Glutamatergic neuron (in vitro differentiated cells): Measurements from ENCODE around the gene NFASC. TPM values are rescaled to one million over a fixed set of nuclear protein-coding genes. Genes with fewer than 3 reads are reported as not detected.

Source experiments
- DNase-seq: peaks from one replicate; pipeline ENCODE4 v3.0.0; 2022
- H3K27ac Mint-ChIP-seq: one replicate; pipeline ENCODE4 v1.8.0; 2020; ENCODE audit warnings: mild to moderate bottlenecking, mixed read lengths, inconsistent platforms; ENCODE audit not compliant: unreplicated experiment
- H3K27me3 Mint-ChIP-seq: one replicate; pipeline ENCODE4 v1.8.0; 2020; ENCODE audit warnings: mild to moderate bottlenecking, moderate library complexity, mixed read lengths, inconsistent platforms; ENCODE audit not compliant: unreplicated experiment
- H3K36me3 Mint-ChIP-seq: one replicate; pipeline ENCODE4 v1.8.0; 2020; ENCODE audit warnings: mild to moderate bottlenecking, mixed read lengths, inconsistent platforms; ENCODE audit not compliant: unreplicated experiment
- H3K4me1 Mint-ChIP-seq: one replicate; pipeline ENCODE4 v1.8.0; 2020; ENCODE audit warnings: mild to moderate bottlenecking, low read depth, mixed read lengths, inconsistent platforms; ENCODE audit not compliant: unreplicated experiment
- H3K4me3 Mint-ChIP-seq: one replicate; pipeline ENCODE4 v1.8.0; 2020; ENCODE audit warnings: mild to moderate bottlenecking, mixed read lengths, inconsistent platforms; ENCODE audit not compliant: unreplicated experiment
- H3K9me3 Mint-ChIP-seq: one replicate; pipeline ENCODE4 v1.8.0; 2020; ENCODE audit warnings: mild to moderate bottlenecking, moderate library complexity, mixed read lengths, inconsistent platforms; ENCODE audit not compliant: unreplicated experiment
- CTCF ChIP-seq: fragments of 200-600 bp; sonication (generic); IDR thresholded peaks from one replicate; pipeline ENCODE4 v1.5.0; 2021; ENCODE audit not compliant: partially characterized antibody, unreplicated experiment
- total RNA-seq: library from RNA; stranded (reverse); fragmentation: NEBNext Ultra II Directional; extraction: Animal tissue kit (Norgen Biotek cat#: 25700); gene quantifications from one replicate; pipeline ENCODE4 v1.2.1, GENCODE V29; 2021; ENCODE audit not compliant: unreplicated experiment

Gene NFASC
- total RNA-seq, 1 donor from 2014 or later, result 301 TPM

DNA sequence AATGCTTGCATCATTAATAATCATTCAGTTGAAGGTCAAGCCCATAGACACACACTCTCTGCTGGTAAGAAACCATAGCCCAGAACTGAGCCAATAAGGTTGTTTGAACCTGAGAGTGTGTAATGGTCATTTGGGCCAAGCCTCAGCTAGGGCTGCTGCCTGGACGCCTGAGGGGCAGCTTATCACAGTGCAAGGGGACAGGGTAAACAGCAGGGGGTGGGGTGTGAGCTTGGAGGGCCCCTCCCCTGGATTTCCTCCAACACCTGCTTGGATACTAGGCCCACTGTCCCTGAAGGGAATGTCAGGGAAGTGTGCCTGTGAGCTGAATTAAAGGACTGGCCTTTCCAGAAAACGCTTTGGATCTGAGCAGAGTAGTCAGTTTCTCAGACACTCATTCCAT is 147.7 kb downstream of the NFASC start:
- DNase-seq, result no peak
- Mint-ChIP-seq H3K27ac (no peak overlapping the region), H3K9me3 (peaks cover 13% of the 10 kb centered on the region), H3K4me1 (peaks cover 17% of the 10 kb centered on the region), H3K27me3 (peaks cover 23% of the 10 kb centered on the region), H3K4me3 (no peak overlapping the region), H3K36me3 (peaks cover 7% of the 10 kb centered on the region)
- no peak for TF ChIP-seq CTCF

GRCh38 chr1:205020466-205020865 is 149.8 kb downstream of the NFASC start:
- no peak overlapping the region for H3K27ac Mint-ChIP-seq
- H3K4me3 Mint-ChIP-seq, result no peak overlapping the region
- TF ChIP-seq CTCF, result no peak
- DNase-seq, result no peak
- H3K36me3 Mint-ChIP-seq, result peaks cover 7% of the 10 kb centered on the region
- peaks cover 15% of the 10 kb centered on the region for H3K4me1 Mint-ChIP-seq
- H3K27me3 Mint-ChIP-seq, result peaks cover 20% of the 10 kb centered on the region
- peaks cover 21% of the 10 kb centered on the region for H3K9me3 Mint-ChIP-seq

DNA sequence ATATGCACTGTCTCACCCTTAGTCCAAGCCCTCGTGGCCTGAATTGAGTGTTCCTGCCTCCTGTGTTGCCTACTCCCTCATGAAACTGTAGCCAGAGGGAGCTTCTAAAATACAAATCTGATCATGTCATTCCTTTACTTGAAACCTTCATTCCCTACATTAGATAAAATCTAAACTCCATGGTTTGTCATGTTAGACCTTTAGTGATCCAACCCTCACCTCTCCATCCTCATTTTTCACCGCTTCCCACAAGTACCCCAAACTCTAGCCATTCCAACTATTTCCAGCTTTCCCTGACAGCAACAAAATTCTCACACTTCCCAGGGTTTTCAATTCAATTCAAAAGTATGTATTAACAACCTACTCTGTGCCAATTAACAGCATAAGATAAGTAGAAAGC is 154.0 kb downstream of the NFASC start:
- TF ChIP-seq CTCF, result no peak
- H3K4me1 Mint-ChIP-seq, result peaks cover 40% of the 10 kb centered on the region
- no peak for DNase-seq
- H3K4me3 Mint-ChIP-seq, result peak overlapping the region; percentile 16
- no peak overlapping the region for H3K27ac Mint-ChIP-seq
- peaks cover 19% of the 10 kb centered on the region for H3K9me3 Mint-ChIP-seq
- H3K36me3 Mint-ChIP-seq, result no peaks in the 10 kb centered on the region
- peaks cover 11% of the 10 kb centered on the region for H3K27me3 Mint-ChIP-seq

DNA sequence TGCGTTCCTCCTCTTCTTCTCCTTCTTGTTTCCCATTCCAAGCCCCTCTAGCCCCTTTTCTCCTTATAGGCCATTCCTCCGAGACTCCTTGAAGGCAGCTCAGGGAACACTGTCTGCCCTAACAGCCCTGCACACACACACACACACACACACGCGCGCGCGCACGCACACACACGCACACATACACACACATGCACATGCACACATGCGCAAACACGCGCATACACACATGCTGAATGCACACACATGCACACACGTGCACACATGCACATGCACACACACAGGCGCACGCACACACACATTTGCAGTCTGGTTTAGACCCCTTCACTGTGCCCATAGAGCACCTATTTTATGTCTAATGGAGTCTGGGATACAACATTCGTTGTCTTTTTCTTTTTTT is 154.6 kb downstream of the NFASC start:
- peak overlapping the region; percentile 87 for H3K27ac Mint-ChIP-seq
- peak overlapping the region; percentile 9 for H3K4me3 Mint-ChIP-seq
- peaks cover 20% of the 10 kb centered on the region for H3K9me3 Mint-ChIP-seq
- no peak for DNase-seq
- H3K27me3 Mint-ChIP-seq, result peaks cover 11% of the 10 kb centered on the region
- no peaks in the 10 kb centered on the region for H3K36me3 Mint-ChIP-seq
- H3K4me1 Mint-ChIP-seq, result peaks cover 46% of the 10 kb centered on the region
- TF ChIP-seq CTCF, result no peak

- Mint-ChIP-seq H3K27ac (peak overlapping the region; percentile 87), H3K27me3 (peaks cover 15% of the 10 kb centered on the region), H3K36me3 (no peaks in the 10 kb centered on the region), H3K4me3 (peak overlapping the region; percentile 52), H3K9me3 (peaks cover 20% of the 10 kb centered on the region), H3K4me1 (peaks cover 51% of the 10 kb centered on the region)
- no peak for TF ChIP-seq CTCF
- DNase-seq, result no peak
Measured at GRCh38 chr1:205026181-205026580, 155.5 kb downstream of the NFASC start.
